HG03108 (cell line): Measurements from ENCODE around the gene SPTBN1.
"Not testable (repeated sequence)": the region's sequence is repeated elsewhere in the genome, so short reads cannot be mapped to it uniquely, and the experiment has no call there.

ENCODE experiments used
- ATAC-seq: cut with Tn5 transposase; IDR thresholded peaks from one replicate; pipeline ENCODE4 v1.9.1; 2021; ENCODE audit warnings: moderate library complexity; ENCODE audit not compliant: unreplicated experiment

Gene SPTBN1

GRCh38 chr2:54525321-54525720 is 69.2 kb downstream of the SPTBN1 start:
- no peak for ATAC-seq

GRCh38 chr2:54526226-54526879 is 70.2 kb downstream of the SPTBN1 start:
- ATAC-seq: no peak

GRCh38 chr2:54528311-54528955 is 72.3 kb downstream of the SPTBN1 start:
- no peak for ATAC-seq

GRCh38 chr2:54529518-54529917 is 73.4 kb downstream of the SPTBN1 start:
- ATAC-seq: not testable (repeated sequence)

GRCh38 chr2:54529935-54530334 is 73.8 kb downstream of the SPTBN1 start:
- ATAC-seq: no peak

GRCh38 chr2:54531558-54531957 is 75.4 kb downstream of the SPTBN1 start:
- ATAC-seq: no peak

- no peak for ATAC-seq
Observed at GRCh38 chr2:54534221-54534620, 78.1 kb downstream of the SPTBN1 start.

- no peak for ATAC-seq
Observed at GRCh38 chr2:54534625-54535024, 78.5 kb downstream of the SPTBN1 start.

GRCh38 chr2:54535599-54536195 is 79.6 kb downstream of the SPTBN1 start:
- no peak for ATAC-seq

GRCh38 chr2:54536720-54537119 is 80.6 kb downstream of the SPTBN1 start:
- no peak for ATAC-seq

GRCh38 chr2:54538537-54538936 is 82.4 kb downstream of the SPTBN1 start:
- no peak for ATAC-seq

GRCh38 chr2:54539683-54540082 is 83.6 kb downstream of the SPTBN1 start:
- no peak for ATAC-seq

- no peak for ATAC-seq
Observed at GRCh38 chr2:54540194-54540593, 84.1 kb downstream of the SPTBN1 start.

- no peak for ATAC-seq
Observed at GRCh38 chr2:54541995-54542394, 85.9 kb downstream of the SPTBN1 start.

- ATAC-seq: no peak
Observed at GRCh38 chr2:54543733-54544396, 87.7 kb downstream of the SPTBN1 start.

- peak; percentile 75 for ATAC-seq
Observed at GRCh38 chr2:54545702-54546450, 89.7 kb downstream of the SPTBN1 start.

GRCh38 chr2:54546518-54546917 is 90.4 kb downstream of the SPTBN1 start:
- ATAC-seq: no peak

GRCh38 chr2:54546923-54547720 is 91.0 kb downstream of the SPTBN1 start:
- ATAC-seq: peak; percentile 49

- no peak for ATAC-seq
Observed at GRCh38 chr2:54549430-54549829, 93.3 kb downstream of the SPTBN1 start.

- ATAC-seq: no peak
Observed at GRCh38 chr2:54549917-54550518, 93.9 kb downstream of the SPTBN1 start.
